IMR-90 (cell line): ENCODE data around the gene RELN. TPM values are rescaled to one million over a fixed set of nuclear protein-coding genes. Genes with fewer than 3 reads are reported as not detected.

Source experiments
- ATAC-seq: fragments of 200-7000 bp; cut with Tn5 transposase; 2 replicates; pipeline ENCODE4 v1.9.1; 2020; ENCODE audit warnings: low read depth, mild to moderate bottlenecking, moderate library complexity
- BruUV-seq: library from RNA; stranded (reverse); fragments of 400-500 nt; replicated peaks from 2 replicates; lab custom pipeline; 2021; lab: Mats Ljungman, UMichigan
- CTCF ChIA-PET: fragments of 300-600 bp; formaldehyde crosslinking; extraction: SDS; loops from one replicate; lab custom pipeline; 2021; ENCODE audit warnings: antibody characterized with exemption; lab: Yijun Ruan, JAX
- POLR2A ChIA-PET: fragments of 300-600 bp; sonication (Branson Sonifier 250); formaldehyde crosslinking; loops from one replicate; lab custom pipeline; 2022; ENCODE audit warnings: antibody characterized with exemption; ENCODE audit not compliant: unreplicated experiment; lab: Charles Lee
- DNase-seq: peaks from one replicate; pipeline ENCODE4 v3.0.0; 2013
- H2AFZ ChIP-seq: replicated peaks from 2 replicates; pipeline ENCODE3; 2013; ENCODE audit warnings: low read length, mild to moderate bottlenecking; ENCODE audit not compliant: poor library complexity
- H2AK5ac ChIP-seq: 2 replicates; pipeline ENCODE4 v1.6.1; 2013; ENCODE audit warnings: low read depth, low read length, inconsistent platforms
- H2AK9ac ChIP-seq: replicated peaks from 2 replicates; pipeline ENCODE3; 2013; ENCODE audit warnings: mild to moderate bottlenecking, low read depth, low read length, moderate library complexity; ENCODE audit not compliant: poor library complexity
- H2BK120ac ChIP-seq: 2 replicates; pipeline ENCODE4 v1.6.1; 2013; ENCODE audit warnings: low read depth, low read length, inconsistent platforms
- H2BK15ac ChIP-seq: 3 replicates; pipeline ENCODE4 v1.6.1; 2013; ENCODE audit warnings: low read depth, low read length, inconsistent platforms
- H2BK20ac ChIP-seq: 2 replicates; pipeline ENCODE4 v1.6.1; 2013; ENCODE audit warnings: low read depth, mild to moderate bottlenecking, inconsistent platforms, low read length, moderate library complexity
- H2BK5ac ChIP-seq: 2 replicates; pipeline ENCODE4 v1.6.1; 2013; ENCODE audit warnings: mild to moderate bottlenecking, low read depth, low read length, inconsistent platforms; ENCODE audit not compliant: poor library complexity, severe bottlenecking
- H3K14ac ChIP-seq: replicated peaks from 2 replicates; pipeline ENCODE4 v1.6.1; 2013; ENCODE audit warnings: low read depth, low read length, inconsistent platforms
- H3K18ac ChIP-seq: 2 replicates; pipeline ENCODE4 v1.6.1; 2013; ENCODE audit warnings: low read depth, low read length, control low read depth
- H3K23ac ChIP-seq: 2 replicates; pipeline ENCODE4 v1.6.1; 2013; ENCODE audit warnings: low read depth, low read length, inconsistent platforms
- H3K27ac ChIP-seq: 2 replicates; pipeline ENCODE4 v1.5.1; 2013; ENCODE audit warnings: mild to moderate bottlenecking, control low read depth, low read length; ENCODE audit not compliant: insufficient read depth
- H3K27me3 ChIP-seq: 2 replicates; pipeline ENCODE4 v1.6.1; 2013; ENCODE audit warnings: low read length; ENCODE audit not compliant: control insufficient read depth, insufficient read depth
- H3K36me3 ChIP-seq: 2 replicates; pipeline ENCODE4 v1.6.1; 2013; ENCODE audit warnings: low read length, mixed read lengths; ENCODE audit not compliant: control insufficient read depth, insufficient read depth
- H3K4ac ChIP-seq: 2 replicates; pipeline ENCODE4 v1.6.1; 2013; ENCODE audit warnings: low read depth, low read length, inconsistent platforms
- H3K4me1 ChIP-seq: 2 replicates; pipeline ENCODE4 v1.6.1; 2013; ENCODE audit warnings: low read length, mixed read lengths; ENCODE audit not compliant: control insufficient read depth, insufficient read depth
- H3K4me2 ChIP-seq: 2 replicates; pipeline ENCODE4 v1.6.1; 2013; ENCODE audit warnings: low read depth, mild to moderate bottlenecking, control low read depth, low read length, moderate library complexity
- H3K4me3 ChIP-seq: 2 replicates; pipeline ENCODE4 v1.5.1; 2013; ENCODE audit warnings: low read depth, mild to moderate bottlenecking, control low read depth, low read length, moderate library complexity; ENCODE audit not compliant: insufficient read depth
- H3K56ac ChIP-seq: 2 replicates; pipeline ENCODE4 v1.6.1; 2013; ENCODE audit warnings: low read length, inconsistent platforms; ENCODE audit not compliant: insufficient read depth; ENCODE audit errors: extremely low read depth
- H3K79me1 ChIP-seq, 2 experiments: 2 replicates each; pipeline ENCODE4 v1.6.1; 2013; ENCODE audit warnings: low read length in 2 of 2, inconsistent platforms in 1 of 2, low read depth in 1 of 2
- H3K9ac ChIP-seq: 2 replicates; pipeline ENCODE4 v1.6.1; 2013; ENCODE audit warnings: low read depth, low read length, control low read depth
- H3K9me1 ChIP-seq: 2 replicates; pipeline ENCODE4 v1.6.1; 2013; ENCODE audit warnings: low read length, inconsistent platforms; ENCODE audit not compliant: insufficient read depth
- H3K9me3 ChIP-seq: 2 replicates; pipeline ENCODE4 v1.6.1; 2013; ENCODE audit warnings: low read length; ENCODE audit not compliant: control insufficient read depth, insufficient read depth
- H4K20me1 ChIP-seq: 2 replicates; pipeline ENCODE4 v1.6.1; 2013; ENCODE audit warnings: low read length, inconsistent platforms; ENCODE audit not compliant: insufficient read depth
- H4K5ac ChIP-seq: 2 replicates; pipeline ENCODE4 v1.6.1; 2013; ENCODE audit warnings: mild to moderate bottlenecking, low read depth, low read length, control low read depth
- H4K8ac ChIP-seq, 2 experiments: 2 replicates each; pipeline ENCODE4 v1.6.1; 2013; ENCODE audit warnings: low read depth in 2 of 2, low read length in 2 of 2, control low read depth in 1 of 2, inconsistent platforms in 1 of 2
- H4K91ac ChIP-seq: 2 replicates; pipeline ENCODE4 v1.6.1; 2013; ENCODE audit warnings: low read depth, low read length, inconsistent platforms; ENCODE audit not compliant: insufficient read depth
- BHLHE40 ChIP-seq: fragments of 150-350 bp; IDR thresholded peaks from 2 replicates; pipeline ENCODE4 v1.6.1; 2016; ENCODE audit warnings: mild to moderate bottlenecking, low read depth, low read length
- CEBPB ChIP-seq: IDR thresholded peaks from 2 replicates; pipeline ENCODE4 v1.6.1; 2012; ENCODE audit warnings: low read depth, low read length, improper control_type of control experiment
- CHD1 ChIP-seq: IDR thresholded peaks from 2 replicates; pipeline ENCODE4 v1.6.1; 2012; ENCODE audit warnings: low read depth, low read length, improper control_type of control experiment
- CTCF ChIP-seq: conservative IDR thresholded peaks from 2 replicates; pipeline ENCODE4 v1.5.1; 2012; ENCODE audit warnings: mild to moderate bottlenecking, low read depth, low read length, improper control_type of control experiment
- MAZ ChIP-seq: IDR thresholded peaks from 2 replicates; pipeline ENCODE4 v1.6.1; 2012; ENCODE audit warnings: low read depth, mild to moderate bottlenecking, low read length, improper control_type of control experiment, moderate library complexity, borderline replicate concordance
- MXI1 ChIP-seq: IDR thresholded peaks from 2 replicates; pipeline ENCODE4 v1.6.1; 2012; ENCODE audit warnings: low read depth, mild to moderate bottlenecking, low read length, moderate library complexity, borderline replicate concordance
- NFE2L2 ChIP-seq: fragments of 150-350 bp; IDR thresholded peaks from 2 replicates; pipeline ENCODE4 v1.6.1; 2016; ENCODE audit warnings: low read depth, mild to moderate bottlenecking, low read length
- RFX5 ChIP-seq: IDR thresholded peaks from 2 replicates; pipeline ENCODE4 v1.8.0; 2012; ENCODE audit warnings: low read depth, mild to moderate bottlenecking, low read length, moderate library complexity
- SMC3 ChIP-seq: fragments of 150-350 bp; IDR thresholded peaks from 2 replicates; pipeline ENCODE4 v1.6.1; 2016; ENCODE audit warnings: low read depth, mild to moderate bottlenecking, antibody characterized with exemption, low read length, moderate library complexity
- WGBS, 2 experiments: methylation state at CpG; one replicate each; pipeline versions ENCODE4 v1.1.5 to v1.1.7; 2013; ENCODE audit warnings: missing lambda C conversion rate in 2 of 2; ENCODE audit not compliant: insufficient read length in 1 of 2; ENCODE audit errors: extremely low coverage in 2 of 2; 5-methylcytosine and 5-hydroxymethylcytosine counted together
- dilution Hi-C: fragments of 300-500 bp; cut with HindIII; formaldehyde crosslinking; loops from one replicate; pipeline ENCODE4 v1.14.3; 2018; ENCODE audit warnings: low sequenced_read_pairs; ENCODE audit not compliant: unreplicated experiment
- in situ Hi-C: fragments of 300-500 bp; cut with MboI; formaldehyde crosslinking; loops from 3 replicates; pipeline ENCODE4 v1.14.3; 2019; ENCODE audit warnings: low sequenced_read_pairs, inconsistent platforms, mixed read lengths
- intact Hi-C: fragments of 100-400 bp; cut with micrococcal nuclease; formaldehyde crosslinking; loops from 2 replicates; pipeline ENCODE4 v1.10.0; 2022
- polyA plus RNA-seq, 3 experiments: library from polyadenylated mRNA; depleted of rRNA; stranded (reverse); fragments of >200 nt; gene quantifications; 2 replicates each; pipeline ENCODE4 v1.2.3, GENCODE V29; 2012; ENCODE audit warnings: low replicate concordance in 1 of 3
- total RNA-seq: library from RNA; depleted of rRNA; stranded (reverse); fragments of >200 nt; gene quantifications from 2 replicates; pipeline ENCODE4 v1.2.3, GENCODE V29; 2012
- TF ChIP-seq, protein P1 (sequence below): fragments of 150-350 bp; IDR thresholded peaks from 2 replicates; pipeline ENCODE4 v1.6.1; 2017; ENCODE audit warnings: mild to moderate bottlenecking, antibody characterized with exemption, low read length, low read depth
- TF ChIP-seq, protein P2 (sequence below): fragments of 150-350 bp; IDR thresholded peaks from 2 replicates; pipeline ENCODE4 v1.6.1; 2016; ENCODE audit warnings: low read depth, mild to moderate bottlenecking, low read length, moderate library complexity, borderline replicate concordance

RELN gene
- total and polyA plus RNA-seq, 2 of the 4 experiments (the other 2 are of a cell fraction): 14.7 to 23.7 TPM

DNA sequence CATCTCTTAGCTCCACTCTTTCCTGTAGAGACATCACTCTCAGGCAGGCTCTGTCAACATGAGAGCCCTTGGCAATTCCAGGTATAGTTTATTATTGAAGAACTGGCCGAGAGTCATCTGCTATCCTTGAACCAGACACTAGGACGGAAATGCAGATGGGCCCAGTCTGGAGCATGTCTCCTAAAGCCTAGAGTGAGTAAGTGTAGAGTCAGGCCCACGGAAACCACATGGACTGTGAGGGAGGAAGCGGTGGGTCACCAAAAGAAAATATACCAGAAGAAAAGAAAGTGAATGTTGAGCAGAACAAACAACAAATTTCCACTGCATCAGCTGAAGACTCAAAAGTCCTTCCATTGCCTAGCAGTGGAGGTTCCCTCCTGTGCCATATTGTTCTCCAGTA, 15.7 kb upstream of the RELN start:
- intact Hi-C loops (no loop called here), dilution Hi-C loops (no loop called here), in situ Hi-C loops (no loop called here)
- no peak overlapping the region for H3K4ac ChIP-seq
- H2BK120ac ChIP-seq: no peak overlapping the region
- H3K23ac ChIP-seq: no peak overlapping the region
- no peak overlapping the region for H3K27ac ChIP-seq
- H3K56ac ChIP-seq: no peak overlapping the region
- H3K27me3 ChIP-seq: no peaks in the 10 kb centered on the region
- H3K79me1 ChIP-seq: no peaks in the 10 kb centered on the region
- H4K91ac ChIP-seq: no peak overlapping the region
- no peak overlapping the region for H3K9ac ChIP-seq
- H2AK9ac ChIP-seq: no peak overlapping the region
- no peak overlapping the region for H3K14ac ChIP-seq
- CTCF ChIA-PET: no interaction called here
- no peak for ATAC-seq
- no peak overlapping the region for H4K8ac ChIP-seq
- H3K4me1 ChIP-seq: no peaks in the 10 kb centered on the region
- no peak overlapping the region for H2BK20ac ChIP-seq
- H2BK15ac ChIP-seq: no peak overlapping the region
- 47% methylated on average over 2 of the region's 4 CpGs; no CpG with 5 or more reads in 1 of the 2 experiments for WGBS, 2 experiments
- POLR2A ChIA-PET: no interaction called here
- peak; percentile 53 for DNase-seq
- H3K36me3 ChIP-seq: no peaks in the 10 kb centered on the region
- no peaks in the 10 kb centered on the region for H3K9me1 ChIP-seq
- no peak overlapping the region for H3K18ac ChIP-seq
- H2BK5ac ChIP-seq: no peak overlapping the region
- TF ChIP-seq, protein P1, sequence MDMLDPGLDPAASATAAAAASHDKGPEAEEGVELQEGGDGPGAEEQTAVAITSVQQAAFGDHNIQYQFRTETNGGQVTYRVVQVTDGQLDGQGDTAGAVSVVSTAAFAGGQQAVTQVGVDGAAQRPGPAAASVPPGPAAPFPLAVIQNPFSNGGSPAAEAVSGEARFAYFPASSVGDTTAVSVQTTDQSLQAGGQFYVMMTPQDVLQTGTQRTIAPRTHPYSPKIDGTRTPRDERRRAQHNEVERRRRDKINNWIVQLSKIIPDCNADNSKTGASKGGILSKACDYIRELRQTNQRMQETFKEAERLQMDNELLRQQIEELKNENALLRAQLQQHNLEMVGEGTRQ: no peak
- TF ChIP-seq RFX5 (no peak), MAZ (no peak), NFE2L2 (no peak), BHLHE40 (no peak), CHD1 (no peak), CTCF (no peak), CEBPB (no peak), SMC3 (no peak), MXI1 (no peak)
- TF ChIP-seq, protein P2, sequence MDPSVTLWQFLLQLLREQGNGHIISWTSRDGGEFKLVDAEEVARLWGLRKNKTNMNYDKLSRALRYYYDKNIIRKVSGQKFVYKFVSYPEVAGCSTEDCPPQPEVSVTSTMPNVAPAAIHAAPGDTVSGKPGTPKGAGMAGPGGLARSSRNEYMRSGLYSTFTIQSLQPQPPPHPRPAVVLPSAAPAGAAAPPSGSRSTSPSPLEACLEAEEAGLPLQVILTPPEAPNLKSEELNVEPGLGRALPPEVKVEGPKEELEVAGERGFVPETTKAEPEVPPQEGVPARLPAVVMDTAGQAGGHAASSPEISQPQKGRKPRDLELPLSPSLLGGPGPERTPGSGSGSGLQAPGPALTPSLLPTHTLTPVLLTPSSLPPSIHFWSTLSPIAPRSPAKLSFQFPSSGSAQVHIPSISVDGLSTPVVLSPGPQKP: no peak
- no peak overlapping the region for H2AFZ ChIP-seq
- no peak overlapping the region for H3K4me2 ChIP-seq
- BruUV-seq: no TSS peak
- no peaks in the 10 kb centered on the region for H3K9me3 ChIP-seq
- H4K5ac ChIP-seq: no peak overlapping the region
- H3K4me3 ChIP-seq: no peak overlapping the region
- no peaks in the 10 kb centered on the region for H4K20me1 ChIP-seq
- no peak overlapping the region for H2AK5ac ChIP-seq
